Mucosa of rectum (tissue), 2 donors: ENCODE results near the gene PTPRD.

Experiments used
- H3K27ac ChIP-seq, 2 donors: one replicate each; pipeline ENCODE4 v1.7.0; 2013; ENCODE audit warnings: inconsistent platforms in 2 of 2, low read depth in 2 of 2, low read length in 2 of 2
- H3K27me3 ChIP-seq, 2 donors: one replicate each; pipeline ENCODE4 v1.7.0; 2013; ENCODE audit warnings: low read length in 2 of 2; ENCODE audit not compliant: control insufficient read depth in 2 of 2, insufficient read depth in 2 of 2
- H3K36me3 ChIP-seq, 2 donors: one replicate each; pipeline ENCODE4 v1.7.0; 2013; ENCODE audit warnings: low read length in 2 of 2; ENCODE audit not compliant: control insufficient read depth in 2 of 2, insufficient read depth in 2 of 2
- H3K4me1 ChIP-seq, 2 donors: one replicate each; pipeline ENCODE4 v1.7.0; 2013; ENCODE audit warnings: low read length in 2 of 2, mild to moderate bottlenecking in 1 of 2; ENCODE audit not compliant: control insufficient read depth in 2 of 2, insufficient read depth in 2 of 2
- H3K4me3 ChIP-seq, 2 donors: one replicate each; pipeline ENCODE4 v1.7.0; 2013; ENCODE audit warnings: low read length in 2 of 2
- H3K9ac ChIP-seq, 2 donors: one replicate each; pipeline ENCODE4 v1.7.0; 2013; ENCODE audit warnings: low read length in 2 of 2, low read depth in 1 of 2, mild to moderate bottlenecking in 1 of 2
- H3K9me3 ChIP-seq, 2 donors: one replicate each; pipeline ENCODE4 v1.7.0; 2013; ENCODE audit warnings: low read length in 2 of 2; ENCODE audit not compliant: control insufficient read depth in 2 of 2
- donor health status: healthy.
- donor health status: Normal muscosa, but diverticular disease.

PTPRD gene

DNA sequence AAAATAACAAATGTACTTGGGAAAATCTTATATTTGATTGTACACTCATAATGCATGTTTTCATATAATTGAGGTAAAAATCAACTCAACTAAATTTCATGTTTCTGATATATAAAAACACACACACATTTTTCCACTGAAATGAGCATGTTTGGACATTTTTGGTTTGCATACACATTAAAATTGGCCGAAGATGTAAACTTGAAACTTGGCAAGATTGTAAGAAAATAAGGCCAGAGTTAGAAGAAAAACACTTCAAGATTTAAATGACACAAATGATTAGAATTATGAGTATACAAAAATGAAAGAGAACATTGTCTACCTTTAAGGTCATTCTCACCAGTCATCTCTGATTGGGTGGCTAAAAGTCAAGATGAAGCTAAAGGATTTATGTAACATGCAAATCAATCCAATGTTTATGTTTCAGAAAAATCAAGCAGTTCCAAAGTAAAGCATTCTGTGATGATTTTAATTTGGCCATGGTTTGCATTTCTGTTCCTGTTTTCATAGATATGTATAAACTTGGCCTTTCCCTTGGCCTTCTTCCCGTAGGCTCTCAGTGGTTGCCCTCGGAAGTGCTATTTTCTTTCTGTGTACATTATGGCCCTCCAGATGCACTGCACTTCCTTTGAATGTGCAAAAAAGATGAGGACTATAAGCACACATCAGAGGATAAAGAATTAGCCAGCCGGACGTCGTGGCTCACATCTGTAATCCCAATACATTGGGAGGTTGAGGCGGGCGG, 1707.9 kb downstream of the PTPRD start:
- Histone ChIP-seq H3K4me1 (no peaks in the 10 kb centered on the region), H3K36me3 (no peaks in the 10 kb centered on the region), H3K4me3 (no peak overlapping the region), H3K9ac (no peak overlapping the region), H3K27ac (no peak overlapping the region), H3K27me3 (no peaks in the 10 kb centered on the region), H3K9me3 (no peaks in the 10 kb centered on the region)

DNA sequence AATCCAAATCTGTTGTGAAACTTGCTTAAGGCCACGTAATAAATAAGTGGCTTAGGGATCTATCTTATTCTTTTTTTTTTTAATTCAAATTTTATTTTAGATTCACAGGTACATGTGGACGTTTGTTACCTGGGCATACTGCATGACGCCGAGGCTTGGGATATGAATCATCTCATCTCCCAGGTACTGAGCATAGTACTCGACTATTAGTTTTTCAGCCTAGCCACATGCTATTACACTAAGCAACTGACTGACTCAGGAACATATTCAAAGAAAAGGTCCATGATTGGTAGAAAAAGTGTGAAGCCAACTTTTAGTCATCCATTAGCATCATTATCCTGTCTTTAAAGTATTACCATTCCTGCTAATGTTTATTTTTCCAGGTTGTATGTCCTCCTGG, 1709.7 kb downstream of the PTPRD start:
- Histone ChIP-seq H3K27me3 (no peaks in the 10 kb centered on the region), H3K9ac (no peak overlapping the region), H3K4me1 (no peaks in the 10 kb centered on the region), H3K9me3 (no peaks in the 10 kb centered on the region), H3K4me3 (no peak overlapping the region), H3K27ac (no peak overlapping the region), H3K36me3 (no peaks in the 10 kb centered on the region)

GRCh38 chr9:8901146-8901545, 1711.7 kb downstream of the PTPRD start:
- H3K36me3 ChIP-seq, result no peaks in the 10 kb centered on the region
- H3K9ac ChIP-seq, result no peak overlapping the region
- H3K9me3 ChIP-seq, result no peaks in the 10 kb centered on the region
- no peak overlapping the region for H3K27ac ChIP-seq
- no peaks in the 10 kb centered on the region for H3K4me1 ChIP-seq
- H3K27me3 ChIP-seq, result no peaks in the 10 kb centered on the region
- H3K4me3 ChIP-seq, result no peak overlapping the region

GRCh38 chr9:8899511-8899910, 1713.3 kb downstream of the PTPRD start:
- H3K9ac ChIP-seq, result no peak overlapping the region
- no peaks in the 10 kb centered on the region for H3K9me3 ChIP-seq
- no peaks in the 10 kb centered on the region for H3K36me3 ChIP-seq
- no peaks in the 10 kb centered on the region for H3K27me3 ChIP-seq
- H3K4me1 ChIP-seq, result no peaks in the 10 kb centered on the region
- H3K27ac ChIP-seq, result no peak overlapping the region
- no peak overlapping the region for H3K4me3 ChIP-seq

DNA sequence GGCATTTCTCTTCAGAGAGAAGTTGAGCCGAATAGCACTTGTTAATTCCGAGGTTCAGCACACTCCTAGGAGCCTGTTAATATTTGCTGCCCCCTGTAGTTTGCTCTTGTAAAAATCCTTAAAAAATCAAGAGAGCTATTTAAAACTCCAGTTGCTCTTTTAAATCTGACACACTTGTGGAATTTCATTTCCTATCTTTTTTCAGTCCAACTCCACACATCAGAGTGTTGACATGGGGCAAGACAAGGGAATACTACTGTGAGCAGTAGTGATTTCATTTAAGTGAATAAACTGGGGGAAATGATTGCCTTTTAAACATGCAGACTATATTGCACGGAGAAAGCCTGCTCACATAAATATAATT, 1717.0 kb downstream of the PTPRD start:
- no peaks in the 10 kb centered on the region for H3K9me3 ChIP-seq
- H3K4me1 ChIP-seq, result no peaks in the 10 kb centered on the region
- no peaks in the 10 kb centered on the region for H3K36me3 ChIP-seq
- H3K27ac ChIP-seq, result no peak overlapping the region
- no peaks in the 10 kb centered on the region for H3K27me3 ChIP-seq
- H3K4me3 ChIP-seq, result no peak overlapping the region
- no peak overlapping the region for H3K9ac ChIP-seq

DNA sequence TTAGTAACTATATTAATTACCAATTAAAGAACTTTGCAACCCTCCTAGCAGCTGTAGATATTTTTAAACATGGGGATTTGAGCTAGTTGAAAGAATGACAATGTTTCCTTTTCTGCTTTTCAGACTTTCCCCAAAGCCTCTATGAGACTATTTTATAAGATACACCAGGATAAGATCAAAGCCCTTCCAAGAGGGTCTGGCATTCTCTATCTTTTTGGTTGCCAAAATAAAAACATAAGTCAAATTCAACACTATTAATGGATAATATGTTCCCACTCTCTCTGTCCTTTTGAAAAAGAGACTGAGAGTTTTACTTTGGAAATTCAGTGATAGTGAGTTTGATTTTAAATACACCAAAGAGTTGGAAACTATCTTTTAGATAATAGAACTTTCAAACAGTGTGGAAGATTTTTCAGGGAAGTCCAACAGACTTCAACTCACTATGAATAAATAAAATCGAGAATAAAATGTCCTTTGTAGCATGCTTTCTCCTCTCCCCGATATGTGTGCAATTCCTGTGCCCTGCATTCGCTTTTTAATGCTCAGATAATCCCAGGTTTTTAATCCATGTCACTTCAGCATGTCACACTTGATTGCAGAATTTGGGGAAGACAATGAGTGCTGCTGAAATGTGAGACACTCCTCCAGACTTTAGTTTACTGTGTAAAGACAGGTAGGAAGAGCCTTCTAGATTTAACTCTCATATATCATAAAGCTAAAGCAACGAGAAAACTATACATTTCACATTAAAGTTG, 1717.5 kb downstream of the PTPRD start:
- H3K4me3 ChIP-seq, result no peak overlapping the region
- H3K4me1 ChIP-seq, result no peaks in the 10 kb centered on the region
- no peak overlapping the region for H3K9ac ChIP-seq
- no peaks in the 10 kb centered on the region for H3K36me3 ChIP-seq
- H3K27ac ChIP-seq, result no peak overlapping the region
- no peaks in the 10 kb centered on the region for H3K27me3 ChIP-seq
- H3K9me3 ChIP-seq, result no peaks in the 10 kb centered on the region

- Histone ChIP-seq H3K36me3 (no peaks in the 10 kb centered on the region), H3K4me3 (no peak overlapping the region), H3K9me3 (no peaks in the 10 kb centered on the region), H3K27me3 (no peaks in the 10 kb centered on the region), H3K9ac (no peak overlapping the region), H3K4me1 (peaks cover 0 to 14% of the 10 kb centered on the region in 2 donors), H3K27ac (no peak overlapping the region)
Measured at GRCh38 chr9:8890695-8891094, 1722.1 kb downstream of the PTPRD start.

DNA sequence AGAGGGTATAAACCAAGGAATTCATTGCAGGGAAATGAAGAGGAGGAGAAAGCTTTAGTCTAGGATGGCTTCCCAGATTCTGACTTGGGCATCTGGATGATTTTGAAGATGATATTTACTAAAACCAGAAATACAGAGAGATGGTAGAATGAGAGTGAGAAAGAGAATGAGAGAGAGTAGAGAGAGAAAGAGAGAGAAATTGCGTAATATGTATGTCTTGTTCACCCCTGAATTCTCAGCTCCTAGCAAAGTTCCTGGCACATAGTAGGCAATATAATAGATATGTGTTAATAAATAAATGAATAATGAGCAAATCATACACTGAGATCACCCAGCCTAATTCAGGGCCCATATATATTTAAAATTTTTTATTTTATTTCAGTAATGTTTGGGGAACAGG, 1723.7 kb downstream of the PTPRD start:
- Histone ChIP-seq H3K27ac (no peak overlapping the region), H3K4me3 (no peak overlapping the region), H3K27me3 (no peaks in the 10 kb centered on the region), H3K4me1 (peaks cover 0 to 15% of the 10 kb centered on the region in 2 donors), H3K9ac (no peak overlapping the region), H3K9me3 (no peaks in the 10 kb centered on the region), H3K36me3 (no peaks in the 10 kb centered on the region)

- Histone ChIP-seq H3K27ac (no peak overlapping the region), H3K4me3 (no peak overlapping the region)
Measured at GRCh38 chr9:8888591-8888990, 1724.2 kb downstream of the PTPRD start.

GRCh38 chr9:8887369-8887768, 1725.4 kb downstream of the PTPRD start:
- no peaks in the 10 kb centered on the region for H3K36me3 ChIP-seq

More at GRCh38 chr9:8888591-8888990, 1724.2 kb downstream of the PTPRD start:
- peaks cover 1 to 20% of the 10 kb centered on the region in 2 donors for H3K4me1 ChIP-seq
- H3K9ac ChIP-seq, result no peak overlapping the region
- H3K27me3 ChIP-seq, result no peaks in the 10 kb centered on the region
- H3K36me3 ChIP-seq, result no peaks in the 10 kb centered on the region
- H3K9me3 ChIP-seq, result no peaks in the 10 kb centered on the region

More at GRCh38 chr9:8887369-8887768, 1725.4 kb downstream of the PTPRD start:
- H3K9ac ChIP-seq, result no peak overlapping the region
- H3K27ac ChIP-seq, result peak overlapping the region in 1 of 2 donors; percentile 13
- H3K9me3 ChIP-seq, result no peaks in the 10 kb centered on the region
- H3K4me3 ChIP-seq, result no peak overlapping the region
- no peaks in the 10 kb centered on the region for H3K27me3 ChIP-seq
- peaks cover 6 to 30% of the 10 kb centered on the region in 2 donors for H3K4me1 ChIP-seq
